ENCODE data around the gene HBQ1.

- TF ChIP-seq POLR2AphosphoS5 (IDR thresholded peaks at IDR 0.05; ENCODE audit: low read depth, low read length): no peak
- no peak for TF ChIP-seq POLR2A (IDR thresholded peaks at IDR 0.05; ENCODE audit: low read depth, low read length)
- TF ChIP-seq TAF1 (IDR thresholded peaks at IDR 0.05; ENCODE audit: low read depth, low read length): no peak
- TF ChIP-seq POU2F2 (IDR thresholded peaks at IDR 0.05; ENCODE audit: low read depth, low read length): no peak
- TF ChIP-seq PAX5 (IDR thresholded peaks at IDR 0.05; ENCODE audit: insufficient read depth, low read length, severe bottlenecking): no peak
- no peak for TF ChIP-seq SPI1 (IDR thresholded peaks at IDR 0.05; ENCODE audit: low read depth, low read length)
Measured at GRCh38 chr16:155031-155398, 25.2 kb upstream of the HBQ1 start.
